GM20000 (cell line): ENCODE results near the gene PPEF2.

Experiments used
- DNase-seq: peaks from one replicate; pipeline ENCODE4 v3.0.0; 2012; ENCODE audit warnings: low spot score
- TF ChIP-seq, protein P1 (sequence below): IDR thresholded peaks from 2 replicates; pipeline ENCODE4 v1.5.1; 2012; ENCODE audit warnings: mild to moderate bottlenecking, control low read depth; ENCODE audit errors: extremely low read depth, missing control alignments

The PPEF2 gene

GRCh38 chr4:75831856-75832405, 70.3 kb downstream of the PPEF2 start:
- no peak for DNase-seq
- TF ChIP-seq, protein P1, sequence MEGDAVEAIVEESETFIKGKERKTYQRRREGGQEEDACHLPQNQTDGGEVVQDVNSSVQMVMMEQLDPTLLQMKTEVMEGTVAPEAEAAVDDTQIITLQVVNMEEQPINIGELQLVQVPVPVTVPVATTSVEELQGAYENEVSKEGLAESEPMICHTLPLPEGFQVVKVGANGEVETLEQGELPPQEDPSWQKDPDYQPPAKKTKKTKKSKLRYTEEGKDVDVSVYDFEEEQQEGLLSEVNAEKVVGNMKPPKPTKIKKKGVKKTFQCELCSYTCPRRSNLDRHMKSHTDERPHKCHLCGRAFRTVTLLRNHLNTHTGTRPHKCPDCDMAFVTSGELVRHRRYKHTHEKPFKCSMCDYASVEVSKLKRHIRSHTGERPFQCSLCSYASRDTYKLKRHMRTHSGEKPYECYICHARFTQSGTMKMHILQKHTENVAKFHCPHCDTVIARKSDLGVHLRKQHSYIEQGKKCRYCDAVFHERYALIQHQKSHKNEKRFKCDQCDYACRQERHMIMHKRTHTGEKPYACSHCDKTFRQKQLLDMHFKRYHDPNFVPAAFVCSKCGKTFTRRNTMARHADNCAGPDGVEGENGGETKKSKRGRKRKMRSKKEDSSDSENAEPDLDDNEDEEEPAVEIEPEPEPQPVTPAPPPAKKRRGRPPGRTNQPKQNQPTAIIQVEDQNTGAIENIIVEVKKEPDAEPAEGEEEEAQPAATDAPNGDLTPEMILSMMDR = no peak

GRCh38 chr4:75830906-75831305, 71.3 kb downstream of the PPEF2 start:
- TF ChIP-seq, protein P1 = no peak
- no peak for DNase-seq

DNA sequence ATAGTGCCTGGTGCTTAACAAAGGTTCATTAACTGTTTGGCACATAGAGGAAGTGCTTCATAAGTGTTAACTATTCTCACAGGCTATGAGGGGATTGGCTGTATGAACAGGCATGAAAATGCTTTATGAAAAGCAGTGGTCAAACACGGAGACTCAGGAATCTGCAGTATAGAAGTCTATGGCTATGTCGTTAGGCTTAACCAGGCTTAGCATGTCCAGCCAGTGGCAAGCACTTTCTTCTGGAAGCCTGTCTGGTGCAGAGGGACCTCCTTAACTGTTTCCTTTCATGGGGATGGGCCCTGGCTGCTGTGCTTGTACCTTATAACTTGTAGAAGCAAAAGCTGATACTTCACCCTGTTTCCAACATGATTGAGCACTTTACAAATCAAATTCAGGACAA, 78.4 kb downstream of the PPEF2 start:
- TF ChIP-seq, protein P1 = no peak
- DNase-seq = no peak

DNA sequence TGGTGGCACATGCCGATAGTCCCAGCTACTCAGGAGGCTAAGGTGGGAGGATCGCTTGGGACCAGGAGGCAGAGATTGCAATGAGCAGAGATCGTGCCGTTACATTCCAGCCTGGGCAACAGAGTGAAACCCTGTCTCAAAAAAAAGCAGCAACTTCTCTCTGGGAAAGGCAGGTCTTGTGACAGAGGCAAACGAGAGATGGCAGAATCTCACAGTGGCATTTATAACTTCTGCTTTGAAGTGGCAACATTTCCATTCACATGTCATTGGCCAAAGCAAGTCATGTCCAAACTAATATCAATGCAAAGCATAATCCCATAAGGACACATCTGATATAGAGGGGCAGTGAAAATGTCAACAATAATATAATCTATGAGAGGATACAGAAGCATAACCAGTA, 79.8 kb downstream of the PPEF2 start:
- TF ChIP-seq, protein P1 = no peak
- no peak for DNase-seq

DNA sequence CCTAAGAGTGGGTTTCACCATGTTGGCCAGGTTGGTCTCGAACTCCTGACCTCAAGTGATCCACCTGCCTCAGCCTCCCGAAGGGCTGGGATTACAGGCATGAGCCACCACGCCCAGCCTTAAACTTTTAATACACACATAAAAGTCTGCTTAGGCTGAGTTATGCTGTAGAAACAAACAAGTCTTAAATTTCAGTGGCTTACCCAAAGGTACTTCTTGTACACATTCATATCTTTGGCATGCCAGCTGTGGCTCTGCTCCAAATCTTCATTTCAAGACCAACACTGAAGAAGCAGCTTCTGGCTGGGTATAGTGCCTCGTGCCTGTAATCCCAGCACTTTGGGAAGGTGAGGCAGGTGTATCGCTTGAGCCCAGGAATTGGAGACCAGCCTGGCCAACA, 80.3 kb downstream of the PPEF2 start:
- DNase-seq = no peak
- TF ChIP-seq, protein P1 = no peak

DNA sequence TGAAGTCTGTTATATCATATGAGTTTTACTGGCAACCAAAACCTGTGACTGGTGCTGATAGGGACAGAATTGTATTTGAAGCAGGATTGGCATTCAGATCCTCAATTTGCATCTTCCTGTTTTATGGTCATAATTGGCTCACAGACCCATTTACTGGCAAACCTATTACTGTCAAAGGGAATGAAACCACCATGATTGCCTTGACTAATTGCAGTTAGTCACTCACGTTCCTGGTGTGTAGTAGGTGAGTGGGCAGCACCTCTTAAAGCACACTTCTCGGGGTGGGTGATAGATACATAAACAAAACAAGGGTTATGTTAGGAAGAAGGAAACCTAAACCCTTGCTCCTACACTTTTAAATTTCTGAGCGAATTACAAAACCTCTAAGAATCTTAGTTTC, 81.0 kb downstream of the PPEF2 start:
- TF ChIP-seq, protein P1 = no peak
- no peak for DNase-seq

DNA sequence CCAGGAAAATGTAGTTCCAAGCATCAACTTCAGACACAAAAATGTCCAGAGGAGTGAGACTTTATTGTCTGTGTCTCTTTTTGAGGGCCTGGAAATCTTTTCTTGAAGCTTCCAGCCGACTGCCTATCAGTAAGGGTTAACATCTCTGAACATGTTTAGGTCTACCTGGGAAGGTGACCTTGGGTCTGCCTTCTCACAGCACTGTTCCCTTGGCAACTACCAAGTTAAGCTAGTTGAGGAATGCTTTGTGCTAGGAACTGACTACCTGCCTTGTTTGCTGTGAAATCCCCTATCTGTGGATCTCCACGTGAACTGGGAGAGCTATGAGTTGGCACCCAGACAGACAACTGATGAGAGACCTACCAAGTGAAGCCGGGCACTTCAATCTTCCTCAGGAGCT, 81.6 kb downstream of the PPEF2 start:
- TF ChIP-seq, protein P1 = no peak
- no peak for DNase-seq
